MCF 10A (cell line): ENCODE measurements around the gene PPFIA4. TPM values are rescaled to one million over a fixed set of nuclear protein-coding genes. Genes with fewer than 3 reads are reported as not detected.
A peak's percentile ranks its signal among the peaks of the same experiment; 100 is the strongest.

Experiments
- BruUV-seq: library from RNA; stranded (reverse); fragments of 400-500 nt; replicated peaks from 2 replicates; lab custom pipeline; 2021; lab: Mats Ljungman, UMichigan
- CTCF ChIA-PET: fragments of 300-600 bp; sonication (Branson Sonifier 250); formaldehyde crosslinking; extraction: SDS; loops from one replicate; lab custom pipeline; 2021; ENCODE audit warnings: antibody characterized with exemption, inconsistent platforms; lab: Yijun Ruan, JAX
- POLR2A ChIA-PET: fragments of 300-600, 350-650 bp; sonication (Branson Sonifier 250); formaldehyde crosslinking; extraction: SDS; loops from one replicate; lab custom pipeline; 2020; ENCODE audit warnings: antibody characterized with exemption, inconsistent platforms; lab: Yijun Ruan, JAX
- DNase-seq: peaks from one replicate; pipeline ENCODE4 v3.0.0-alpha.2; 2018; ENCODE audit not compliant: unreplicated experiment
- H3K27ac Mint-ChIP-seq: one replicate; pipeline ENCODE4 v1.8.0; 2022; ENCODE audit warnings: mild to moderate bottlenecking, low read depth, mixed read lengths; ENCODE audit not compliant: unreplicated experiment
- H3K27me3 Mint-ChIP-seq: one replicate; pipeline ENCODE4 v1.8.0; 2022; ENCODE audit warnings: mixed read lengths; ENCODE audit not compliant: insufficient read depth, unreplicated experiment
- H3K36me3 Mint-ChIP-seq: one replicate; pipeline ENCODE4 v1.8.0; 2022; ENCODE audit warnings: mild to moderate bottlenecking, moderate library complexity, mixed read lengths; ENCODE audit not compliant: insufficient read depth, unreplicated experiment
- H3K4me1 Mint-ChIP-seq: one replicate; pipeline ENCODE4 v1.8.0; 2022; ENCODE audit warnings: mixed read lengths; ENCODE audit not compliant: insufficient read depth, unreplicated experiment
- H3K4me3 Mint-ChIP-seq: one replicate; pipeline ENCODE4 v1.8.0; 2022; ENCODE audit warnings: mild to moderate bottlenecking, moderate library complexity, mixed read lengths; ENCODE audit not compliant: unreplicated experiment
- H3K9me3 Mint-ChIP-seq: one replicate; pipeline ENCODE4 v1.8.0; 2022; ENCODE audit warnings: mixed read lengths; ENCODE audit not compliant: unreplicated experiment
- intact Hi-C: fragments of 100-400 bp; cut with micrococcal nuclease; formaldehyde crosslinking; loops from 2 replicates; pipeline ENCODE4 v1.14.1; 2022
- total RNA-seq: library from RNA; stranded (reverse); gene quantifications from 2 replicates; pipeline ENCODE4 v1.2.3, GENCODE V29; 2022
- TF ChIP-seq, protein P1 (sequence below): fragments of 200-600 bp; IDR thresholded peaks from one replicate; pipeline ENCODE4 v1.8.0; 2022; ENCODE audit warnings: antibody characterized with exemption, mild to moderate bottlenecking; ENCODE audit not compliant: unreplicated experiment

PPFIA4 gene
- total RNA-seq, 1 experiment from 2014 or later, result 0.16 TPM

DNA sequence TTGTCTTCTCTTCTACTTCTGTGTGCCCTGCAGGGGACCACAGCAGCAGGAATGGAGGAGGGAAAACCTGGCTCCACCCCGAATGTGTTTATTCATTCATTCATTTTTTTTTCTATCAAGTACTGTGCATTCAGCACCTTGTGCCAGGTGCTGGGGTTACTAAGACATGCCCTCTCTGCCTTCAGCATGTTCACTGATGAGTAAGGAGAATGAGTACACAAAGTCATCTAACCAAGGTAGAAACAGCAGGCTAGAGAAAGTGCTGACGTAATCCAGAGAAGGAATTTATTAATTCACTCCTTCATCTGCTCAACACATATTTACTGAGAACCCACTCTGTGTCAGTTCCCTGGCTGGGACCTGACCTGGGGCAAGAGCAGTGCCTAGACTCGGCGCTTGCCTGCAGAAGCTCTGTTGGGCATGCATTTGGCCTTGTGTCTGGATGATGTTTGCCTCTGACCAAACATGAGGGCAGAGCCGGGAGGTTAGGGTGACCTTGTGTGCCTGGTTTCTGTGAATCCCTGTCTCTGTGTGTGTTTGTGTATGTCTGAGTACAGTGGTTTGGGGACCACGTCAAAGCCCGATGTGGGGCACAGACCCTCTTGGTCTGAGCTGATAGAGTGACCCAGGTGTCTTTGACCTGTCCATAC is 62.8 kb downstream of the PPFIA4 start:
- no peak overlapping the region for H3K4me3 Mint-ChIP-seq
- intact Hi-C loops, result no loop called here
- DNase-seq, result peak; percentile 25
- peaks cover 7% of the 10 kb centered on the region for H3K4me1 Mint-ChIP-seq
- CTCF ChIA-PET, result interaction anchor here (0.6 to 1.6 kb wide), 6 partner anchors 40 to 904 kb away, joined by 3 to 6 read pairs (median 4); no protein-coding TSS in a partner anchor
- H3K9me3 Mint-ChIP-seq, result peaks cover 12% of the 10 kb centered on the region
- H3K36me3 Mint-ChIP-seq, result no peaks in the 10 kb centered on the region
- BruUV-seq, result no TSS peak
- H3K27ac Mint-ChIP-seq, result no peak overlapping the region
- POLR2A ChIA-PET, result no interaction called here
- TF ChIP-seq, protein P1, sequence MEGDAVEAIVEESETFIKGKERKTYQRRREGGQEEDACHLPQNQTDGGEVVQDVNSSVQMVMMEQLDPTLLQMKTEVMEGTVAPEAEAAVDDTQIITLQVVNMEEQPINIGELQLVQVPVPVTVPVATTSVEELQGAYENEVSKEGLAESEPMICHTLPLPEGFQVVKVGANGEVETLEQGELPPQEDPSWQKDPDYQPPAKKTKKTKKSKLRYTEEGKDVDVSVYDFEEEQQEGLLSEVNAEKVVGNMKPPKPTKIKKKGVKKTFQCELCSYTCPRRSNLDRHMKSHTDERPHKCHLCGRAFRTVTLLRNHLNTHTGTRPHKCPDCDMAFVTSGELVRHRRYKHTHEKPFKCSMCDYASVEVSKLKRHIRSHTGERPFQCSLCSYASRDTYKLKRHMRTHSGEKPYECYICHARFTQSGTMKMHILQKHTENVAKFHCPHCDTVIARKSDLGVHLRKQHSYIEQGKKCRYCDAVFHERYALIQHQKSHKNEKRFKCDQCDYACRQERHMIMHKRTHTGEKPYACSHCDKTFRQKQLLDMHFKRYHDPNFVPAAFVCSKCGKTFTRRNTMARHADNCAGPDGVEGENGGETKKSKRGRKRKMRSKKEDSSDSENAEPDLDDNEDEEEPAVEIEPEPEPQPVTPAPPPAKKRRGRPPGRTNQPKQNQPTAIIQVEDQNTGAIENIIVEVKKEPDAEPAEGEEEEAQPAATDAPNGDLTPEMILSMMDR, result no peak
- peaks cover 24% of the 10 kb centered on the region for H3K27me3 Mint-ChIP-seq

GRCh38 chr1:203089651-203090045 is 63.4 kb downstream of the PPFIA4 start:
- POLR2A ChIA-PET, result no interaction called here

GRCh38 chr1:203090421-203091198 is 64.3 kb downstream of the PPFIA4 start:
- ChIA-PET CTCF (interaction anchor here (0.6 to 1.6 kb wide), 7 partner anchors 9 to 528 kb away, joined by 3 to 6 read pairs (median 3); no protein-coding TSS in a partner anchor), POLR2A (no interaction called here)
- intact Hi-C loops, result no loop called here
- Mint-ChIP-seq H3K36me3 (no peaks in the 10 kb centered on the region), H3K4me1 (peaks cover 7% of the 10 kb centered on the region), H3K9me3 (peaks cover 27% of the 10 kb centered on the region), H3K27ac (no peak overlapping the region), H3K27me3 (peaks cover 24% of the 10 kb centered on the region), H3K4me3 (no peak overlapping the region)
- no TSS peak for BruUV-seq
- TF ChIP-seq, protein P1, result no peak
- no peak for DNase-seq

More at GRCh38 chr1:203089651-203090045, 63.4 kb downstream of the PPFIA4 start:
- Mint-ChIP-seq H3K4me1 (peaks cover 7% of the 10 kb centered on the region), H3K36me3 (no peaks in the 10 kb centered on the region), H3K4me3 (no peak overlapping the region), H3K27ac (no peak overlapping the region), H3K27me3 (peaks cover 24% of the 10 kb centered on the region), H3K9me3 (peaks cover 17% of the 10 kb centered on the region)
- no peak for DNase-seq
- CTCF ChIA-PET, result interaction anchor here (0.6 to 1.6 kb wide), 7 partner anchors 10 to 904 kb away, joined by 3 to 6 read pairs (median 4); no protein-coding TSS in a partner anchor
- TF ChIP-seq, protein P1, result no peak
- intact Hi-C loops, result no loop called here
- BruUV-seq, result no TSS peak

DNA sequence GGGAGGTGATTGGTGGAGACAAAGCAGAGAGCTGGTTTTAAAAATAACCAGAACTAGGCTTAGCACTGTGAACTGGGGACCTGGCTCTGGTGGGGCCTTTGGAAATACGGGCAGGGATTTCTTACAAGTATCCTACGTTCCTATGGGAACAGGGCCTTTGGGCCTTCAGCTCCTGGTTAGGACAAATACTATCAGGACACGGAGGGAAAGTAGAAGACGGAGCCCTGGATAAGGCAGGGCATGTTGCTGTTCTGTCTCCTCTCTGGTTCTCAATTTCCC is 64.8 kb downstream of the PPFIA4 start:
- POLR2A ChIA-PET, result no interaction called here
- intact Hi-C loops, result no loop called here
- Mint-ChIP-seq H3K27ac (no peak overlapping the region), H3K4me3 (no peak overlapping the region), H3K9me3 (peaks cover 31% of the 10 kb centered on the region), H3K36me3 (no peaks in the 10 kb centered on the region), H3K27me3 (peaks cover 24% of the 10 kb centered on the region), H3K4me1 (peaks cover 7% of the 10 kb centered on the region)
- CTCF ChIA-PET, result interaction anchor here (0.6 to 1.6 kb wide), 4 partner anchors 9 to 527 kb away, joined by 3 to 6 read pairs (median 4); no protein-coding TSS in a partner anchor
- BruUV-seq, result no TSS peak
- DNase-seq, result no peak
- TF ChIP-seq, protein P1, result no peak
